ENCODE measurements around the gene PCDHA10. TPM values are rescaled to one million over a fixed set of nuclear protein-coding genes. Genes with fewer than 3 reads are reported as not detected.

PCDHA10 gene
- total RNA-seq, 1 experiment from 2014 or later = 10.7 TPM

DNA sequence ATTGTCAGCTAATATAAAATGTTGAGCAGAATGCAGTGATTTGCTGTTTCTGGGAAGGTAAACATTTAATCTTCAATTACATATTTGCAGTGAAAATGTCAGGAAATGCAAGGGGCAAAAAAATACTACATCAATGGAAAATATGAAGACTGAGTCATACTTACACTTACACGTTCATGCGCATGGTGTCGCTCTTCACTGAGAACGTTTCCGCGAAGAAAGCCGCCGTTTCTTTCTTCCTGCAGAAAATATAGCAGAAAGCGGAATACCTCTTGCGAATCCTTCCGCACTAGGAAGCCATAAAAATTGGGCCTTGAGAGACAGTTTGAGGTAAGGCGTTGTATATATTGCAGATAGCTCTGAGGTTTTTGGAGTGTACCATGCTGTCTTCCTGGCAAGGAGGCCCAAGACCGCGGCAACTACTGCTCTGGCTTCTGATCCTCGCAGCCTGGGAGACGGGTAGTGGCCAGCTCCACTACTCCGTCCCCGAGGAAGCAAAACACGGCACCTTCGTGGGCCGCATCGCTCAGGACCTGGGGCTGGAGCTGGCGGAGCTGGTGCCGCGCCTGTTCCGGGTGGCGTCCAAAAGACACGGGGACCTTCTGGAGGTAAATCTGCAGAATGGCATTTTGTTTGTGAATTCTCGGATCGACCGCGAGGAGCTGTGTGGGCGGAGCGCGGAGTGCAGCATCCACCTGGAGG is 26.3 kb downstream of the PCDHA10 start, which contains the start of gene PCDHA13:
Gene PCDHA13, plus strand, starts transcription at position 236 of the 702 bp plus-strand sequence. Its CDS starts 145 bp downstream, at position 381.
- H3K14ac ChIP-seq (ENCODE audit: insufficient read depth, low read length) = no peak within 1 kb of the TSS
- no peaks in the 10 kb centered on the region for H3K79me1 ChIP-seq (ENCODE audit: insufficient read depth, low read depth, low read length, poor library complexity, severe bottlenecking)
- H4K5ac ChIP-seq (ENCODE audit: insufficient read length, low read depth, low read length) = no peak within 1 kb of the TSS
- H2BK15ac ChIP-seq (ENCODE audit: low read depth, low read length) = no peak within 1 kb of the TSS
- Mint-ChIP-seq H3K27ac (no peak within 1 kb of the TSS), H3K36me3 (ENCODE audit: insufficient read depth in 1 of 3, low read depth in 3 of 3) (peaks cover 4 to 13% (median 4%) of the 10 kb centered on the region in 3 experiments), H3K9me3 (no peaks in the 10 kb centered on the region), H3K4me1 (no peaks in the 10 kb centered on the region; a peak in 1 of 4 replicates), H3K4me3 (peak within 1 kb of the TSS in 1 of 2 experiments; percentile 33; a peak in 2 of 5 replicates), H3K27me3 (ENCODE audit: low read depth) (no peaks in the 10 kb centered on the region)
- no peak within 1 kb of the TSS for H2AK5ac ChIP-seq (ENCODE audit: insufficient read length, low read length)
- no peak within 1 kb of the TSS for H3K4ac ChIP-seq (ENCODE audit: low read depth, low read length)
- no peak within 1 kb of the TSS for H3K18ac ChIP-seq (ENCODE audit: insufficient read length, low read depth, low read length)
- no peak within 1 kb of the TSS for H2BK12ac ChIP-seq (ENCODE audit: insufficient read length, low read depth, low read length)
- H3K27me3 ChIP-seq (ENCODE audit: insufficient read depth, low read length) = no peaks in the 10 kb centered on the region
- H3K23ac ChIP-seq (ENCODE audit: insufficient read length, low read depth, low read length) = no peak within 1 kb of the TSS
- peaks cover 2% of the 10 kb centered on the region for H3K23me2 ChIP-seq (ENCODE audit: insufficient read length, low read depth, low read length, poor library complexity, severe bottlenecking)
- H4K20me1 ChIP-seq (ENCODE audit: control insufficient read depth, insufficient read depth, insufficient read length) = no peaks in the 10 kb centered on the region
- no peak within 1 kb of the TSS for H3T11ph ChIP-seq (ENCODE audit: low read length)
- DNase-seq = peak; percentile 38
- no peak within 1 kb of the TSS for H2BK5ac ChIP-seq (ENCODE audit: insufficient read length, low read length)
- H4K91ac ChIP-seq (ENCODE audit: insufficient read length, low read depth, low read length) = no peak within 1 kb of the TSS
- peaks cover 2% of the 10 kb centered on the region; the same call in 1 of the 2 replicates for H3K79me2 ChIP-seq (ENCODE audit: insufficient read depth, low read length)
- no peak within 1 kb of the TSS for H2BK120ac ChIP-seq (ENCODE audit: low read depth, low read length, poor library complexity, severe bottlenecking)
- TF ChIP-seq, protein P1, sequence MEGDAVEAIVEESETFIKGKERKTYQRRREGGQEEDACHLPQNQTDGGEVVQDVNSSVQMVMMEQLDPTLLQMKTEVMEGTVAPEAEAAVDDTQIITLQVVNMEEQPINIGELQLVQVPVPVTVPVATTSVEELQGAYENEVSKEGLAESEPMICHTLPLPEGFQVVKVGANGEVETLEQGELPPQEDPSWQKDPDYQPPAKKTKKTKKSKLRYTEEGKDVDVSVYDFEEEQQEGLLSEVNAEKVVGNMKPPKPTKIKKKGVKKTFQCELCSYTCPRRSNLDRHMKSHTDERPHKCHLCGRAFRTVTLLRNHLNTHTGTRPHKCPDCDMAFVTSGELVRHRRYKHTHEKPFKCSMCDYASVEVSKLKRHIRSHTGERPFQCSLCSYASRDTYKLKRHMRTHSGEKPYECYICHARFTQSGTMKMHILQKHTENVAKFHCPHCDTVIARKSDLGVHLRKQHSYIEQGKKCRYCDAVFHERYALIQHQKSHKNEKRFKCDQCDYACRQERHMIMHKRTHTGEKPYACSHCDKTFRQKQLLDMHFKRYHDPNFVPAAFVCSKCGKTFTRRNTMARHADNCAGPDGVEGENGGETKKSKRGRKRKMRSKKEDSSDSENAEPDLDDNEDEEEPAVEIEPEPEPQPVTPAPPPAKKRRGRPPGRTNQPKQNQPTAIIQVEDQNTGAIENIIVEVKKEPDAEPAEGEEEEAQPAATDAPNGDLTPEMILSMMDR (conservative IDR thresholded peaks at IDR 0.05) = no peak
- no peak within 1 kb of the TSS for H3K56ac ChIP-seq (ENCODE audit: insufficient read length, low read depth, low read length)
- H2BK20ac ChIP-seq (ENCODE audit: low read depth, low read length, poor library complexity, severe bottlenecking) = no peak within 1 kb of the TSS
- no peak within 1 kb of the TSS for H3K9ac ChIP-seq (ENCODE audit: extremely low read depth, insufficient read length, low read length)
- H2AFZ ChIP-seq (ENCODE audit: low read length) = no peak within 1 kb of the TSS
- no CpG with 5 or more reads among the region's 35 CpGs for WGBS (ENCODE audit: extremely low coverage, insufficient read length, low lambda C conversion rate)
- no peak within 1 kb of the TSS for H4K8ac ChIP-seq (replicated peaks; ENCODE audit: insufficient read length, low read depth, low read length)
- no peak within 1 kb of the TSS for H3K4me2 ChIP-seq (ENCODE audit: insufficient read depth, insufficient read length, low read length)
- no peak within 1 kb of the TSS for H3K27ac ChIP-seq (ENCODE audit: insufficient read length, low read depth, low read length)
- no peaks in the 10 kb centered on the region for H3K4me1 ChIP-seq (ENCODE audit: insufficient read depth, low read length)
- H3K9me3 ChIP-seq (ENCODE audit: control insufficient read depth, low read depth, low read length) = no peaks in the 10 kb centered on the region
